Measurements from ENCODE around the gene PRDM16.

GRCh38 chr1:3364551-3364950 is 295.5 kb downstream of the PRDM16 start:
- no peak for TF ChIP-seq CTCF (IDR thresholded peaks at IDR 0.05)
- no peak for TF ChIP-seq POLR2A (IDR thresholded peaks at IDR 0.05)
